ENCODE data around the gene RANBP9.

RANBP9 gene

DNA sequence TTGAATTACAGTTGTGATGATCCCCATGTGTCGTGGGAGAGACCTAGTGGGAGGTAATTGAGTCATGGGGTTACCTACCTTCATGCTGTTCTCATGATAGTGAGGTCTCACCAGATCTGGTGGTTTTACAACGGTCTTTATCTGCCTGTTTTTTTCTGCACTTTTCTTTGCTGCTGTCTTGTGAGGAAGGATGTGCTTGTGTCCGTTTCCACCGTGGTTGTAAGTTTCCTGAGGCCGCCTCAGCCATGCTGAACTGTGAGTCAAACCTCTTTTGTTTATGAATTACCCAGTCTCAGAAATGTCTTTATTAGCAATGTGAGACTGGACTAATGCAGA is 6.5 kb upstream of the RANBP9 start:
- TF ChIP-seq ZC3H10 (CRISPR knock-in tag; IDR thresholded peaks at IDR 0.05) (no peak), ESRRG (CRISPR knock-in tag; IDR thresholded peaks at IDR 0.05) (no peak), RARB (CRISPR knock-in tag; IDR thresholded peaks at IDR 0.05) (no peak), ARNTL (CRISPR knock-in tag; IDR thresholded peaks at IDR 0.05; ENCODE audit: borderline replicate concordance, low read depth) (no peak), BACH2 (CRISPR knock-in tag; IDR thresholded peaks at IDR 0.05; ENCODE audit: borderline replicate concordance) (no peak), GLIS3 (CRISPR knock-in tag; IDR thresholded peaks at IDR 0.05) (no peak), ZNF70 (CRISPR knock-in tag; IDR thresholded peaks at IDR 0.05) (no peak), ZNF565 (CRISPR knock-in tag; conservative IDR thresholded peaks at IDR 0.05; ENCODE audit: low read depth) (no peak), CSDC2 (CRISPR knock-in tag; IDR thresholded peaks at IDR 0.05) (no peak), ZNF8 (CRISPR knock-in tag; IDR thresholded peaks at IDR 0.05) (no peak), ZFP30 (CRISPR knock-in tag; IDR thresholded peaks at IDR 0.05) (no peak), TOX (CRISPR knock-in tag; IDR thresholded peaks at IDR 0.05; ENCODE audit: borderline replicate concordance) (no peak)
- TF ChIP-seq, protein P1, sequence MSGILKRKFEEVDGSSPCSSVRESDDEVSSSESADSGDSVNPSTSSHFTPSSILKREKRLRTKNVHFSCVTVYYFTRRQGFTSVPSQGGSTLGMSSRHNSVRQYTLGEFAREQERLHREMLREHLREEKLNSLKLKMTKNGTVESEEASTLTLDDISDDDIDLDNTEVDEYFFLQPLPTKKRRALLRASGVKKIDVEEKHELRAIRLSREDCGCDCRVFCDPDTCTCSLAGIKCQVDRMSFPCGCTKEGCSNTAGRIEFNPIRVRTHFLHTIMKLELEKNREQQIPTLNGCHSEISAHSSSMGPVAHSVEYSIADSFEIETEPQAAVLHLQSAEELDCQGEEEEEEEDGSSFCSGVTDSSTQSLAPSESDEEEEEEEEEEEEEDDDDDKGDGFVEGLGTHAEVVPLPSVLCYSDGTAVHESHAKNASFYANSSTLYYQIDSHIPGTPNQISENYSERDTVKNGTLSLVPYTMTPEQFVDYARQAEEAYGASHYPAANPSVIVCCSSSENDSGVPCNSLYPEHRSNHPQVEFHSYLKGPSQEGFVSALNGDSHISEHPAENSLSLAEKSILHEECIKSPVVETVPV (CRISPR knock-in tag; IDR thresholded peaks at IDR 0.05): no peak
- TF ChIP-seq, protein P2, sequence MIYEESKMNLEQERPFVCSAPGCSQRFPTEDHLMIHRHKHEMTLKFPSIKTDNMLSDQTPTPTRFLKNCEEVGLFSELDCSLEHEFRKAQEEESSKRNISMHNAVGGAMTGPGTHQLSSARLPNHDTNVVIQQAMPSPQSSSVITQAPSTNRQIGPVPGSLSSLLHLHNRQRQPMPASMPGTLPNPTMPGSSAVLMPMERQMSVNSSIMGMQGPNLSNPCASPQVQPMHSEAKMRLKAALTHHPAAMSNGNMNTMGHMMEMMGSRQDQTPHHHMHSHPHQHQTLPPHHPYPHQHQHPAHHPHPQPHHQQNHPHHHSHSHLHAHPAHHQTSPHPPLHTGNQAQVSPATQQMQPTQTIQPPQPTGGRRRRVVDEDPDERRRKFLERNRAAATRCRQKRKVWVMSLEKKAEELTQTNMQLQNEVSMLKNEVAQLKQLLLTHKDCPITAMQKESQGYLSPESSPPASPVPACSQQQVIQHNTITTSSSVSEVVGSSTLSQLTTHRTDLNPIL (CRISPR knock-in tag; IDR thresholded peaks at IDR 0.05; ENCODE audit: low read depth): no peak
- TF ChIP-seq, protein P3, sequence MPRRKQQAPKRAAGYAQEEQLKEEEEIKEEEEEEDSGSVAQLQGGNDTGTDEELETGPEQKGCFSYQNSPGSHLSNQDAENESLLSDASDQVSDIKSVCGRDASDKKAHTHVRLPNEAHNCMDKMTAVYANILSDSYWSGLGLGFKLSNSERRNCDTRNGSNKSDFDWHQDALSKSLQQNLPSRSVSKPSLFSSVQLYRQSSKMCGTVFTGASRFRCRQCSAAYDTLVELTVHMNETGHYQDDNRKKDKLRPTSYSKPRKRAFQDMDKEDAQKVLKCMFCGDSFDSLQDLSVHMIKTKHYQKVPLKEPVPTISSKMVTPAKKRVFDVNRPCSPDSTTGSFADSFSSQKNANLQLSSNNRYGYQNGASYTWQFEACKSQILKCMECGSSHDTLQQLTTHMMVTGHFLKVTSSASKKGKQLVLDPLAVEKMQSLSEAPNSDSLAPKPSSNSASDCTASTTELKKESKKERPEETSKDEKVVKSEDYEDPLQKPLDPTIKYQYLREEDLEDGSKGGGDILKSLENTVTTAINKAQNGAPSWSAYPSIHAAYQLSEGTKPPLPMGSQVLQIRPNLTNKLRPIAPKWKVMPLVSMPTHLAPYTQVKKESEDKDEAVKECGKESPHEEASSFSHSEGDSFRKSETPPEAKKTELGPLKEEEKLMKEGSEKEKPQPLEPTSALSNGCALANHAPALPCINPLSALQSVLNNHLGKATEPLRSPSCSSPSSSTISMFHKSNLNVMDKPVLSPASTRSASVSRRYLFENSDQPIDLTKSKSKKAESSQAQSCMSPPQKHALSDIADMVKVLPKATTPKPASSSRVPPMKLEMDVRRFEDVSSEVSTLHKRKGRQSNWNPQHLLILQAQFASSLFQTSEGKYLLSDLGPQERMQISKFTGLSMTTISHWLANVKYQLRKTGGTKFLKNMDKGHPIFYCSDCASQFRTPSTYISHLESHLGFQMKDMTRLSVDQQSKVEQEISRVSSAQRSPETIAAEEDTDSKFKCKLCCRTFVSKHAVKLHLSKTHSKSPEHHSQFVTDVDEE (CRISPR knock-in tag; IDR thresholded peaks at IDR 0.05): no peak
- ATAC-seq: no peak

DNA sequence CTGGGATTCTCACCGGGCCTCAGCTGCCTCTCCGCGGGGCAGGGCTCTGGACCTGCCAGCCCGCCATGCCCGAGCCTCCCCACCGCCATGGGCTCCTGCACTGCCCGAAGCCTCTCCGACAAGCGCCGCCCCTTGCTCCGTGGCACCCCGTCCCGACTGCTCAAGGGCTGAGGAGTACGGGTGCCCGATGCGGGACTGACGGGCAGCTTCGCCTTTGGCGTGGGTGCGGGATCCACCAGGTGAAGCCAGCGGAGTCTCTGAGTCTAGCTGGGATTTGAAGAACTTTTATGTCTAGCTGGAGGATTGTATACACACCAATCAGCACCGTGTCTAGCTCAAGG is 5.3 kb upstream of the RANBP9 start:
- ATAC-seq: no peak

More for the DNA sequence above, 5.3 kb upstream of the RANBP9 start:
- no peak for TF ChIP-seq ZNF565 (CRISPR knock-in tag; conservative IDR thresholded peaks at IDR 0.05; ENCODE audit: low read depth)
- TF ChIP-seq GLIS3 (CRISPR knock-in tag; IDR thresholded peaks at IDR 0.05): no peak
- TF ChIP-seq, protein P3 (CRISPR knock-in tag; IDR thresholded peaks at IDR 0.05): no peak
- no peak for TF ChIP-seq ISL1 (CRISPR knock-in tag; IDR thresholded peaks at IDR 0.05)
- no peak for TF ChIP-seq ZC3H10 (CRISPR knock-in tag; IDR thresholded peaks at IDR 0.05)
- no peak for TF ChIP-seq SNAI2 (CRISPR knock-in tag; IDR thresholded peaks at IDR 0.05)
- TF ChIP-seq, protein P2 (CRISPR knock-in tag; IDR thresholded peaks at IDR 0.05; ENCODE audit: low read depth): no peak
- no peak for TF ChIP-seq PPARA (CRISPR knock-in tag; IDR thresholded peaks at IDR 0.05; ENCODE audit: borderline replicate concordance)
- no peak for TF ChIP-seq BACH2 (CRISPR knock-in tag; IDR thresholded peaks at IDR 0.05; ENCODE audit: borderline replicate concordance)
- TF ChIP-seq ZFP30 (CRISPR knock-in tag; IDR thresholded peaks at IDR 0.05): no peak
- TF ChIP-seq ESRRG (CRISPR knock-in tag; IDR thresholded peaks at IDR 0.05): no peak
- no peak for TF ChIP-seq OSR1 (CRISPR knock-in tag; IDR thresholded peaks at IDR 0.05)
- no peak for TF ChIP-seq ZNF8 (CRISPR knock-in tag; IDR thresholded peaks at IDR 0.05)
- no peak for TF ChIP-seq TCF4 (CRISPR knock-in tag; IDR thresholded peaks at IDR 0.05; ENCODE audit: borderline replicate concordance)

Measured in SK-N-SH treated with all-trans-retinoic acid at 6 μM for 48 hours (cell line).